ENCODE measurements around the gene PSMD7. TPM values are rescaled to one million over a fixed set of nuclear protein-coding genes. Genes with fewer than 3 reads are reported as not detected.

Gene PSMD7
- total RNA-seq, 1 experiment from 2014 or later = 109 TPM

GRCh38 chr16:74288065-74288464 lies 8.5 kb upstream of the PSMD7 start:
- TF ChIP-seq CTCF (IDR thresholded peaks at IDR 0.05 in 2 of 3, conservative IDR thresholded peaks at IDR 0.05 in 1 of 3; ENCODE audit: borderline replicate concordance in 1 of 3, insufficient read depth in 1 of 3, low read depth in 2 of 3, low read length in 2 of 3) (no peak), CEBPB (IDR thresholded peaks at IDR 0.05; ENCODE audit: low read depth) (no peak), ZFX (IDR thresholded peaks at IDR 0.05) (no peak), EZH2 (IDR thresholded peaks at IDR 0.05) (no peak), SRF (IDR thresholded peaks at IDR 0.05; ENCODE audit: low read depth) (no peak), SP1 (IDR thresholded peaks at IDR 0.05; ENCODE audit: low read depth) (no peak)
- ChIA-PET CTCF (no interaction called here), POLR2A (no interaction called here), RAD21 (ENCODE audit: low non-redundant PET in 1 of 2, low total read pairs in 2 of 2, uncharacterized antibody in 2 of 2, unreplicated experiment in 2 of 2) (no interaction called here)
- no peak overlapping the region for H3K4me3 ChIP-seq (replicated peaks in 1 of 2; ENCODE audit: low read depth in 1 of 2, low read length in 2 of 2)
- no peak for DNase-seq (ENCODE audit: low read depth, low spot score)
- H3K4me2 ChIP-seq (ENCODE audit: low read length) = no peak overlapping the region
- H4K20me1 ChIP-seq (ENCODE audit: insufficient read depth) = no peaks in the 10 kb centered on the region
- BruUV-seq (replicated peaks) = no TSS peak
- no peaks in the 10 kb centered on the region for H3K27me3 ChIP-seq (ENCODE audit: insufficient read depth, low read length)
- H3K9me3 ChIP-seq (ENCODE audit: control insufficient read depth in 1 of 2, insufficient read depth in 1 of 2, low read depth in 1 of 2, low read length in 2 of 2) = no peaks in the 10 kb centered on the region
- H3K9ac ChIP-seq (ENCODE audit: low read length) = no peak overlapping the region
- no peaks in the 10 kb centered on the region for H3K79me2 ChIP-seq (ENCODE audit: insufficient read depth, low read length)
- H3K4me1 ChIP-seq (ENCODE audit: control insufficient read depth in 1 of 2, insufficient read depth in 2 of 2, low read length in 2 of 2) = peaks cover 0 to 3% of the 10 kb centered on the region in 2 experiments; a peak in 1 of 4 replicates
- no peak for ATAC-seq
- no peaks in the 10 kb centered on the region for H3K36me3 ChIP-seq (ENCODE audit: control insufficient read depth in 1 of 2, insufficient read depth in 2 of 2, low read length in 2 of 2)
- intact Hi-C loops (cut with micrococcal nuclease) = no loop called here
- H3K9me2 ChIP-seq (ENCODE audit: insufficient read depth) = no peaks in the 10 kb centered on the region
- no peak overlapping the region for H2AFZ ChIP-seq (ENCODE audit: low read depth, low read length, poor library complexity, severe bottlenecking)
- H3K27ac ChIP-seq (ENCODE audit: low read depth, low read length) = no peak overlapping the region

DNA sequence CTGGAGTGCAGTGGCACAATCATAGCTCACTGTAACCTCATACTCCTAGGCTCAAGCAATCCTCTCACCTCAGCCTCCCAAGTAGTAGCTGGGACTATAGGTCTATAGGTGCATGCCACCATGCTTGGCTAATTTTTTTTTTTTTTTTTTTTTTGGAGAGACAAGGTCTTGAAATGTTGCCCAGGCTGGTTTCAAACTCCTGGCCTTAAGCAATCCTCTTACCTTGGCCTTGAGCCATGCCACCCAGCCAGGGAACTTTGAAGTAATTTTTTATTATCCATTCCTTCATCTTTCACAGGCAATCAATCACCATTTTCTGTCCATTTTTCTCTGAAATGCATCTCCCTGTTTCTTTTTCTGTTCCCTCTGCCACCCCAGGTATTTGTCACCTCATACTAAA lies 6.3 kb upstream of the PSMD7 start:
- no peaks in the 10 kb centered on the region for H3K9me2 ChIP-seq (ENCODE audit: insufficient read depth)
- CTCF ChIA-PET = no interaction called here
- no TSS peak for BruUV-seq (replicated peaks)
- H3K9ac ChIP-seq (ENCODE audit: low read length) = no peak overlapping the region
- intact Hi-C loops (cut with micrococcal nuclease) = no loop called here
- H3K9me3 ChIP-seq (ENCODE audit: control insufficient read depth in 1 of 2, insufficient read depth in 1 of 2, low read depth in 1 of 2, low read length in 2 of 2) = no peaks in the 10 kb centered on the region
- H3K27ac ChIP-seq (ENCODE audit: low read depth, low read length) = no peak overlapping the region
- POLR2A ChIA-PET = no interaction called here
- H3K79me2 ChIP-seq (ENCODE audit: insufficient read depth, low read length) = no peaks in the 10 kb centered on the region
- no peak overlapping the region for H2AFZ ChIP-seq (ENCODE audit: low read depth, low read length, poor library complexity, severe bottlenecking)
- no peak for DNase-seq (ENCODE audit: low read depth, low spot score)
- no peak for ATAC-seq
- H3K4me3 ChIP-seq (replicated peaks in 1 of 2; ENCODE audit: low read depth in 1 of 2, low read length in 2 of 2) = no peak overlapping the region
- peaks cover 0 to 3% of the 10 kb centered on the region in 2 experiments; a peak in 1 of 4 replicates for H3K4me1 ChIP-seq (ENCODE audit: control insufficient read depth in 1 of 2, insufficient read depth in 2 of 2, low read length in 2 of 2)
- no peak overlapping the region for H3K4me2 ChIP-seq (ENCODE audit: low read length)
- H3K36me3 ChIP-seq (ENCODE audit: control insufficient read depth in 1 of 2, insufficient read depth in 2 of 2, low read length in 2 of 2) = no peaks in the 10 kb centered on the region
- RAD21 ChIA-PET (ENCODE audit: low non-redundant PET in 1 of 2, low total read pairs in 2 of 2, uncharacterized antibody in 2 of 2, unreplicated experiment in 2 of 2) = no interaction called here
- H3K27me3 ChIP-seq (ENCODE audit: insufficient read depth, low read length) = no peaks in the 10 kb centered on the region
- no peaks in the 10 kb centered on the region for H4K20me1 ChIP-seq (ENCODE audit: insufficient read depth)
- no peak for TF ChIP-seq YY1 (IDR thresholded peaks at IDR 0.05; ENCODE audit: extremely low read depth, insufficient replicate concordance, low read depth, low read length)
- TF ChIP-seq, protein P1, sequence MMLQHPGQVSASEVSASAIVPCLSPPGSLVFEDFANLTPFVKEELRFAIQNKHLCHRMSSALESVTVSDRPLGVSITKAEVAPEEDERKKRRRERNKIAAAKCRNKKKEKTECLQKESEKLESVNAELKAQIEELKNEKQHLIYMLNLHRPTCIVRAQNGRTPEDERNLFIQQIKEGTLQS (IDR thresholded peaks at IDR 0.05) = no peak
- TF ChIP-seq, protein P2, sequence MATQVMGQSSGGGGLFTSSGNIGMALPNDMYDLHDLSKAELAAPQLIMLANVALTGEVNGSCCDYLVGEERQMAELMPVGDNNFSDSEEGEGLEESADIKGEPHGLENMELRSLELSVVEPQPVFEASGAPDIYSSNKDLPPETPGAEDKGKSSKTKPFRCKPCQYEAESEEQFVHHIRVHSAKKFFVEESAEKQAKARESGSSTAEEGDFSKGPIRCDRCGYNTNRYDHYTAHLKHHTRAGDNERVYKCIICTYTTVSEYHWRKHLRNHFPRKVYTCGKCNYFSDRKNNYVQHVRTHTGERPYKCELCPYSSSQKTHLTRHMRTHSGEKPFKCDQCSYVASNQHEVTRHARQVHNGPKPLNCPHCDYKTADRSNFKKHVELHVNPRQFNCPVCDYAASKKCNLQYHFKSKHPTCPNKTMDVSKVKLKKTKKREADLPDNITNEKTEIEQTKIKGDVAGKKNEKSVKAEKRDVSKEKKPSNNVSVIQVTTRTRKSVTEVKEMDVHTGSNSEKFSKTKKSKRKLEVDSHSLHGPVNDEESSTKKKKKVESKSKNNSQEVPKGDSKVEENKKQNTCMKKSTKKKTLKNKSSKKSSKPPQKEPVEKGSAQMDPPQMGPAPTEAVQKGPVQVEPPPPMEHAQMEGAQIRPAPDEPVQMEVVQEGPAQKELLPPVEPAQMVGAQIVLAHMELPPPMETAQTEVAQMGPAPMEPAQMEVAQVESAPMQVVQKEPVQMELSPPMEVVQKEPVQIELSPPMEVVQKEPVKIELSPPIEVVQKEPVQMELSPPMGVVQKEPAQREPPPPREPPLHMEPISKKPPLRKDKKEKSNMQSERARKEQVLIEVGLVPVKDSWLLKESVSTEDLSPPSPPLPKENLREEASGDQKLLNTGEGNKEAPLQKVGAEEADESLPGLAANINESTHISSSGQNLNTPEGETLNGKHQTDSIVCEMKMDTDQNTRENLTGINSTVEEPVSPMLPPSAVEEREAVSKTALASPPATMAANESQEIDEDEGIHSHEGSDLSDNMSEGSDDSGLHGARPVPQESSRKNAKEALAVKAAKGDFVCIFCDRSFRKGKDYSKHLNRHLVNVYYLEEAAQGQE (IDR thresholded peaks at IDR 0.05; ENCODE audit: low read depth) = no peak
- no peak for TF ChIP-seq CEBPB (IDR thresholded peaks at IDR 0.05; ENCODE audit: low read depth)
- TF ChIP-seq EGR1 (IDR thresholded peaks at IDR 0.05; ENCODE audit: low read depth) = no peak
- no peak for TF ChIP-seq JUND (IDR thresholded peaks at IDR 0.05)
- no peak for TF ChIP-seq ZBTB33 (IDR thresholded peaks at IDR 0.05; ENCODE audit: extremely low read depth, insufficient replicate concordance, low read length)
- no peak for TF ChIP-seq MAX (IDR thresholded peaks at IDR 0.05)

All from HCT116 (cell line).